Measurements from ENCODE around the gene TMEM242.

TMEM242 gene

GRCh38 chr6:157246048-157246630 is 77.2 kb downstream of the TMEM242 start:
- no peak for DNase-seq

- DNase-seq: no peak
These were observed 77.9 kb downstream of the TMEM242 start for GRCh38 chr6:157245436-157245835.

- DNase-seq: no peak
These were observed 78.5 kb downstream of the TMEM242 start for GRCh38 chr6:157244780-157245179.

- no peak for DNase-seq
These were observed 79.1 kb downstream of the TMEM242 start for GRCh38 chr6:157244175-157244574.

GRCh38 chr6:157242791-157243190 is 80.5 kb downstream of the TMEM242 start:
- no peak for DNase-seq

GRCh38 chr6:157240960-157241311 is 82.4 kb downstream of the TMEM242 start:
- DNase-seq: no peak

GRCh38 chr6:157240059-157240959 is 83.0 kb downstream of the TMEM242 start:
- no peak for DNase-seq

GRCh38 chr6:157239671-157240058 is 83.7 kb downstream of the TMEM242 start:
- DNase-seq: no peak

Data from CD4-positive, alpha-beta T cell treated with Interleukin-12 subunit alpha and Interleukin-12 subunit beta, for 1 hour (primary cell).